Stimulated activated CD4-positive, alpha-beta T cell treated with anti-CD3 and anti-CD28 coated beads, Interleukin-1b, Interleukin-23, amount 100 ng/mL, for 4 hours (primary cell): ENCODE measurements around the gene SERPINB13.
"Not testable (repeated sequence)": the region's sequence is repeated elsewhere in the genome, so short reads cannot be mapped to it uniquely, and the experiment has no call there.

Experiments used
- DNase-seq, 2 donors: peaks; one replicate each; pipeline ENCODE4 v3.0.0-alpha.2; 2020; ENCODE audit warnings: low read depth in 2 of 2

SERPINB13 gene

GRCh38 chr18:63590373-63590772 is 3.2 kb downstream of the SERPINB13 start:
- DNase-seq: no peak

DNA sequence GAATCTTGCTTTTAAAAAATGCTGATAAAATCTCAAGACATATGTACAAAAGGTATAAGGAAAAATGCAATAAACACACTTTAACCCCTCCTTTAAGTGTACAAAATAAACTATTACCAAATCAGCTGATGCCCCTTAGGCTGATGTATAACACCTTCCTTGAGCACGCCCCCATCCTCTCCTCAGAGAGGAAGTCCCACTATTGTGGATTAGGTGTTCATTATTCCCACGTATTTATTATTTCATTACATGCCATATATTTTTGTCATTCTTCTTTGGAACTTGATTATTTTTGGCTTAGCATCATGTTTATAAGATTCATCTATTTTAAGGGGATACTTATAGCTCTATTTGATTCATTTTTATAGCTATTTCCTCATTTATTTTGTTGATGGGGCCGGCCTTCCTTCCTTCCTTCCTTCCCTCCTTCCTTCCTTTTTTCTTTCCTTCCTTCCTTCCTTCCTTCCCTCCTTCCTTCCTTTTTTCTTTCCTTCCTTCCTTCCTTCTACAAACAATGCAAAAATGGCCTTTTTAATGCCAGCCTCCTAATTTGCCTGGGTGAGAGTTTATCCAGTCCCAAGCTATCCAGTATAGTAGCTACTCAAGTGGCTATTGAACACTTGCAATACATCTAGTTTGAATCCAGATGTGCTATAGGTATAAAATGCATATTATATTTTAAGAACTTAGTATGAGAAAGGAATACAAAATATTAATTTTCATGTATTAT is 4.0 kb downstream of the SERPINB13 start:
- no peak for DNase-seq

DNA sequence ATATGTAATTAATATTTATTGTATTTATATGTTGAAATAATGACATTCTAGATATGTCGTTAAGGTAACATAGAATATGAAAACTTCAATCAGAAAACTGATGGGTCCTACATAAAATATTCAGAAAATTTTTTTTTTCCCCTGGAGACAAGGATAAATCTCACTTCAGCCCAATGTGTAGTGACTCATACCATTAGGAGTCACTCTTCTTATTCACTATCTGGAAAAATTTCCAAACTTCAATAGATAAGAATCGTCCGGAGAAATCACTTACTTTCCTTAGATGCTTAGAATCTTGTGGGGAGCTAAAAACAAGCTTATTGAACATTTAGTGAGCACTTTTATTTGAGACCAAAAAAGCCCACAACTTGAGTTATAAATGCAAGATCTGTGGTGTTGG is 4.6 kb downstream of the SERPINB13 start:
- no peak for DNase-seq

DNA sequence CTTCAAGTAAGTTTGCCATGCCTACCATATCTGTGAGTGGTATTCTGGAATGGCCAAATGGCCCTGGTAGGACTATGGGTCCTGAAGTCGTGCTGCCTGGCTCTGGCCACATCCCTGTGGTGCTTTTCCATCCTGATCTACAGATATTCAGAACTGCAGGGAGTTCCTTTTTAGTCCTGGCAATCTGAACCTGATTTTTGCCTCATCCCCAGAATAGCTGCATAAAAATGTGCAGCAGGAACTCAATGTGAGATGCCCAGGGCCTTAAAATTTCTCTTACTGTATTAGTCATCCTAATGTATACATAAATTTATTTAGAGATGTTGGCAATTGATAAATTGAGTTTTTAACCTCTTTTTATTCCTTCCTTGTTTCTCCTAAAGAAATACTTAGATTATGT is 5.3 kb downstream of the SERPINB13 start:
- no peak for DNase-seq

GRCh38 chr18:63596964-63597363 is 9.8 kb downstream of the SERPINB13 start:
- DNase-seq: no peak

GRCh38 chr18:63603355-63603754 is 16.2 kb downstream of the SERPINB13 start:
- no peak for DNase-seq

DNA sequence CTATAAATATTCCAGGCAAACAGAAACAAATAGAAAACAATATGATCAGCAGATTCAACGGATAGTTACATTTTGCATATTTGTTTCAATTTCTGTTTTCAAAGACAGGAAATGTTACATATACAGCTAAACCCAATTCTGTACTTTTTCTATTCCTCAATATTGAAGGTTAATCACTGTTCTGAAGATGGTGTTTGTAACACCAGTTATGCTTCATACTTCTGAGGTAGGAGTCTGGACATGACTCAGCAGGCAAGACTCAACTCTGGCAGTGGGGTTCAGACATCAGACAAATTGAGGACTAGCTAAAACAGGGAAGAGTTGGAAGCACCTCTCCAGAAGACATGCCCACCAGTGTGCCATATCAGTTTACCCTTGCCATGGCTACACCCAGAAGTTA is 16.6 kb downstream of the SERPINB13 start:
- no peak for DNase-seq

DNA sequence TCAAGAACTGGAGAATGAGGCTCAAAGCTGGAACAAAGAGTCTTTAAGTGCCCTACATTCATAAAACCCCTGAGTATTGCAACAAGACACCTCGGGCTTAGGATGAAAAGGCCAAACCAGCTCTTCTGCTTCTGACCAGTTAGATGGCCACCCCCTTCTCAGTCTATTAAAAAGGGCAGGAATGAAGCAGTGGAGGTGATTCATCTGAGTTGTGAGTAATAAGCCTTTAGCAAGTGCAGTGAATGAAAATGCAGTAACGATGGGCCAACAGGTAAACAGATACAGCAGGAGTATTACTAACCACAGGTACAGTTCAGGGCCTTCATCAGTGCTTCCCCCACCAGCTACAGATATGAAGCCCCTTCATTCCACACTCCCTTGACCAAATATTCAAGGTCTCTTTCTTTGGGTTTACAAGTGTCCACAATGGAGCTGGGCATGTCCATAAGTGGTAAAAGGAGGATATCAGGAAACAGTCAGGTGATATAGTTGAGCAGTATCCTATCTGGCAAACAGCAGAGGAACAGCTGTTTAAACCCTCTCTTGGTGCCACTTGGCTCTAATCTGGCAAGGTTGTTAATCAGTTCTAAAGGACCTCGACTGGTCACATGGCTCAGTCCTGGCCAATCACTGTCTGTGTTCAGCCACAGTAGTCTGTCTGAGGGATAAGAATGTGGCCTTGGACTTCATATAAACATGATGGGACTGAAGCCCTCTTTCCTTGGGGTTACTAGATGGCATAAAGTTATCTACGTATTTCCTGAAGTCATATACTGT is 17.8 kb downstream of the SERPINB13 start:
- no peak for DNase-seq

DNA sequence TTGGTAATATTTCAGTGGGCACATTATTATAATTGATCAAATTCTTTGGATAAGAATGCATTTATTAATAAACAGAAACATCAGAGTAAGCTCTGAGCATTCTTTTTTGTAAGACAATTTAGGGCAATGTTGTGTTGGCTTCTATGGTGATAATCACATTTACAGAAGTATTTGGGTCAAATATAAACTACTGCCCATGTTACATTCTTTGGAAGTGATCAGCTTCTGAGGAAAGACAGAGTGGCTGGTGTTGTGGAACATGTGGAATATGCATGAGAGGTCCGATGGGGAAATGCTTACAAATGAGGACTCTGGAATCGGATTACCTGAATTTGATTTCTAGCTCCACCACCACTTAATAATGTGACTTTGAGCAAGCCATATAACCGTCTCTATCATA is 19.4 kb downstream of the SERPINB13 start:
- no peak for DNase-seq

- DNase-seq: no peak
Observed at GRCh38 chr18:63613420-63613819, 26.3 kb downstream of the SERPINB13 start.

DNA sequence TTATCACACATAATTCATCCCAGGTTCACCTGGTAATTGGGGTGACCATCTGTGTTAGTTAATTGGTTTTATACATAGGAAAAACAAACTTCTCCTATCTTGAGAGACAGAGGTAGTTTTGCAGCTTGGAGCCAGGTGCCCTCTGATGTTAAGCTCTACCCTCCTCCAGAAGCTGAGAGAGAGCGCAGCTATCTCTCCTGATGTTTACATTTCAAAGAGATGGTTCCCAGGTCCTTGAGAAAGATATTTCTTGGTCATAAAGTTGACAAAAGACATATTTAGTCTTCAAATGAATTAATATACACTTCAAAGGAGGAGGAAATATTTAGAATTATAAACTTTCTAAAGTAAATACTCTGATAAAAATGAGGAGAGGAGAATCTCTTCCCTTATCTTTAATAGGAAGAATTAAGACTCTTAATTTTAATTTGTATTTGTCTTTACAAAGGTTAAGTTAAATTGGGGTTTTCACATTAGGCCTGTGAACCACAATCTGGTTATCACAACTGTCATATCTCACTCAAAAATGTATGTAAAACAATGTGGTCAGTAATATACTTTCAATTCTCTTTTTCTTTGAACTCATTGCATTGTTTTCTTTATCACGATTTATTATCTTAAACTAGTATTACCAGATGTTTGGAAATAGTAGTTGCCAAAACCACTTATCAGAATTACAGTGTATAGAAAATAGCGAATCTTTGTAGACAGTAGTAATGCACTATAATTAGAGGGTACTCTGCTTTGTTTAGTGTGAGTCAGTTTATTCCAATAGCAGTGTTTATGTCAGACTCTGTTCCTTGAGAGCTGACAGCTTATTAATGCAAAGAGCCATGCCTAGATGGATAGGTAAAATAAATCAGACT is 30.1 kb downstream of the SERPINB13 start:
- DNase-seq: no peak

DNA sequence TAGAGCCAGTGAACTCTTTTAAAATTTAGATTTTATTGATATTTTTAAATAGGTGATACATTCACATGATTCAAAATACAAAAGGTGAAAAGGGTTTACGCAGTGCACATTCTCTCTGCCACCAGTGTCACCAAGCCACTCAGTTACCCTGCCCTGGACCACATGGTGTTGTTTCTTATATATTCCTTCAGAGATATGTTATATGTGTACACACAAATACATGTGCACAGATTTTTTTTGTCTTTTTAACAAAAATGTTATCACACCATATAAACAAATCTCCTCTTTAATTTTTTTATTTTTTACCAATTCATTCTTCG is 30.7 kb downstream of the SERPINB13 start:
- no peak for DNase-seq

- no peak for DNase-seq
Observed at GRCh38 chr18:63619661-63620060, 32.5 kb downstream of the SERPINB13 start.

- no peak for DNase-seq
Observed at GRCh38 chr18:63624863-63625262, 37.7 kb downstream of the SERPINB13 start.

DNA sequence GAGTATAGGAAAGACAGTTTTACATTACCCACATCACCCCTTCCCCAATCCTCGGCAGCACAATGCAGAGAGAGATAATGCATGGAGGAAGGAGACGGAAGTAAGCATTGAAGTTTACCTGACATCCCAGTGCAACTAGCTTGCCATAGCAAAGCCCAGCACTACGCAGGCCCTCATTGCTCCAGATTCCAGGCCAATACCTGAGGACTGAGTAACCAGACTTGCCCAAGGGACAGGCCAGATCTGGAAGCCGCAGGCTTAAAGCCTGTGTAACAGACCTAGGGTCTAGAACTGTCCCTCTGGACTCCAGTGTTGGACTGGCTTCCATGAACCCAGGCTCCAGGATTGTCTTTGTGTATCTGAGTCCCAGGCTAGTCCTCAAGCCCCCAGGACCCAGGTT is 39.3 kb downstream of the SERPINB13 start:
- no peak for DNase-seq

- no peak for DNase-seq
Observed at GRCh38 chr18:63627819-63628218, 40.7 kb downstream of the SERPINB13 start.

DNA sequence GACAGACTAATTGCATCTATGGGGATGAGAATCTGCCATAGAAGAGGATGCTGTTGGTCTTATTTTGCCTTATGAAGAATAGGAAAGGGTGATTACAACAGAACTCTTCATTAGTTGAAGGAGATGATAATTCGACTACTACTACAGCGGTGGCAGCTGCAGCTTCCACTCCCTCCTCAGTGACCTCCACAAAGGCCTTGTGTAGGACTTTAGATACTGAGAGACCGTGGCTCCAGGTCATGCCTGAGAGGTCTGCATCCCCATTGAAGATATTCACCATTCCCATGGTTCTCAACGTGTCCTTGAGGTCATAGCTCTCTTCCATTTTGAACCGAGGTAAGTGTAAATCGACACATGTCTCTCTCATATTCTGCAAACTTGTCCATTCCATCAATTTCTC is 50.6 kb downstream of the SERPINB13 start:
- no peak for DNase-seq

GRCh38 chr18:63641157-63641680 is 54.1 kb downstream of the SERPINB13 start:
- DNase-seq: not testable (repeated sequence)

GRCh38 chr18:63642668-63643356 is 55.7 kb downstream of the SERPINB13 start:
- not testable (repeated sequence) for DNase-seq

DNA sequence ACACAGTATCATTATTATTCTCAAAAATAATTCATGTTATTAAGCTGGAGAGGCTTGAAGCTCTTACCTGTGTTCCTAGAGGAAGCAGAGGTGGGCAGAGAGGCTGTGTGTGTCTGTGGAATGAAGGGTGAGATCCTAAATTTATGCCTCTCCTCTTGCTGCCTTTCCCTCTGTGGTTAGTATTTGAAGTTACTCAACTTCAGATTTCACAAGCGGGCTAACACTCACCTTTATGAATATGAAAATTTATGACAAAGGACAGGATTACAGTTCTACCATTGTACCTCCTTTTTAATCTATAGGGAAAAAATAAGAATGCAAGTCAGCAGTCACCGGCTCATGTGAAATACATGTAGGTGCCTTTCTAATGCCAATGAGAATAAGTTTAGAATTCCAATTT is 57.0 kb downstream of the SERPINB13 start, which contains the start of gene SERPINB4:
SERPINB4 (minus strand) TSS at position 115 of the 400 bp plus-strand sequence. CDS start 679 bp downstream, outside the sequence.
- not testable (repeated sequence) for DNase-seq

DNA sequence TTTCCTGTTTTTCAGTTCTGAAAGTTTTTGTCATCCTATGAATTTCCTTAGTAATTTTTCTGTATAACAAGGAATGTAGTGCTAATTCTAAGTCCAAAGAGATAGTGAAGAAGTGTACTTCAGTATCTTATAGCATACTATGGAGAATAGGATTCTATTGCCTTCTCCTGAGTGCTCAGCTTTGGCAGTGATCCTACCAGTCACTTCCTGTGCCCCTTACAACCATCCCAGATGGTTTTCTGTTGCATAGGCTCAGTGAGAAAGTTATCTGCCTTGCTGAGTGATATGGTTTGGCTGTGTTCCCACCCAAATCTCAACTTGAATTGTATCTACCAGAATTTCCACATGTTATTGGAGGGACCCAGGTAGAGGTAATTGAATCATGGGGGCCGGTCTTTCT is 57.6 kb downstream of the SERPINB13 start:
- DNase-seq: not testable (repeated sequence)
